HEK293T (cell line): Measurements from ENCODE around the gene ANKRD44.

Experiments used
- CTCF ChIA-PET: fragments of 350-600 bp; formaldehyde crosslinking; extraction: SDS; loops from one replicate; lab custom pipeline; 2021; ENCODE audit warnings: antibody characterized with exemption, inconsistent platforms; lab: Yijun Ruan, JAX
- POLR2A ChIA-PET: fragments of 350-600 bp; formaldehyde crosslinking; extraction: SDS; loops from one replicate; lab custom pipeline; 2020; ENCODE audit warnings: antibody characterized with exemption, inconsistent platforms; lab: Yijun Ruan, JAX
- DNase-seq: peaks from one replicate; pipeline ENCODE4 v3.0.0; 2012; ENCODE audit warnings: mixed read lengths; ENCODE audit errors: extremely low spot score
- ARNT ChIP-seq: fragments of 450-650 bp; IDR thresholded peaks from 2 replicates; pipeline ENCODE4 v1.6.1; 2017; ENCODE audit warnings: mild to moderate bottlenecking
- BHLHE40 ChIP-seq: fragments of 450-650 bp; IDR thresholded peaks from 2 replicates; pipeline ENCODE4 v1.6.1; 2016; ENCODE audit warnings: mild to moderate bottlenecking, moderate library complexity, borderline replicate concordance
- CTBP1 ChIP-seq: fragments of 450-650 bp; IDR thresholded peaks from 2 replicates; pipeline ENCODE4 v1.6.1; 2016; ENCODE audit warnings: borderline replicate concordance
- ELF4 ChIP-seq: fragments of 450-650 bp; IDR thresholded peaks from 2 replicates; pipeline ENCODE4 v1.6.1; 2017; ENCODE audit warnings: antibody characterized with exemption
- FOXA1 ChIP-seq: fragments of 450-650 bp; IDR thresholded peaks from 2 replicates; pipeline ENCODE4 v1.6.1; 2016; ENCODE audit warnings: mild to moderate bottlenecking
- FOXK2 ChIP-seq: fragments of 450-650 bp; IDR thresholded peaks from 2 replicates; pipeline ENCODE4 v1.6.1; 2016; ENCODE audit warnings: mild to moderate bottlenecking
- FOXM1 ChIP-seq: fragments of 450-650 bp; IDR thresholded peaks from 2 replicates; pipeline ENCODE4 v1.6.1; 2017; ENCODE audit warnings: mild to moderate bottlenecking, borderline replicate concordance
- HDGF ChIP-seq: fragments of 450-650 bp; IDR thresholded peaks from 2 replicates; pipeline ENCODE4 v1.6.1; 2017; ENCODE audit warnings: antibody characterized with exemption, borderline replicate concordance
- L3MBTL2 ChIP-seq: fragments of 450-650 bp; conservative IDR thresholded peaks from 2 replicates; pipeline ENCODE4 v1.6.1; 2016; ENCODE audit warnings: mild to moderate bottlenecking
- LEF1 ChIP-seq: fragments of 450-650 bp; IDR thresholded peaks from 2 replicates; pipeline ENCODE4 v1.6.1; 2017; ENCODE audit warnings: mild to moderate bottlenecking, borderline replicate concordance
- NFRKB ChIP-seq: fragments of 450-650 bp; IDR thresholded peaks from 2 replicates; pipeline ENCODE4 v1.6.1; 2016; ENCODE audit warnings: mild to moderate bottlenecking, moderate library complexity
- SP1 ChIP-seq: fragments of 450-650 bp; IDR thresholded peaks from 2 replicates; pipeline ENCODE4 v1.6.1; 2017
- SUZ12 ChIP-seq: fragments of 450-650 bp; IDR thresholded peaks from 2 replicates; pipeline ENCODE4 v1.6.1; 2016; ENCODE audit warnings: mild to moderate bottlenecking
- TARDBP ChIP-seq: fragments of 450-650 bp; IDR thresholded peaks from 2 replicates; pipeline ENCODE4 v1.6.1; 2016
- ZNF384 ChIP-seq: fragments of 450-650 bp; IDR thresholded peaks from 2 replicates; pipeline ENCODE4 v1.6.1; 2016
- TF ChIP-seq, protein P1 (sequence below): fragments of 450-650 bp; IDR thresholded peaks from 2 replicates; pipeline ENCODE4 v1.6.1; 2016

Gene ANKRD44

DNA sequence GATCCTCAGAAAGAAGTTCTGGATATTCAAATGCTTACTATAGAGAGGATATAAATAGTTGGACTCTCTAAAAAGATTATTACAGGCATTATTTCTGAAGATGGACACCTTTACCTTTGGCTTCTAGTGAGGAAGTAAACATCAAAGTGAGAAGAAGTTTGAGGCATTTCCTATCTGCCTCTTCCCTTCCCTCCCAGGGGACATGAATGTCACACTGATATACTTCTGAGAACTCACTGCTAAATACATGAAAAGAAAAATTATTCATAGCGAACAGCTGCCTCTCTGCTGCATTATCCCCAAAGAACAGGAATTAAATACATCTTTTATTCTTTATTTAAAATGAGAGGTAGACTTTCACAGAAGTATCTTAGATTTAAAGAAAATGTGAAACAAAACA lies 320.5 kb downstream of the ANKRD44 start:
- ChIA-PET CTCF (no interaction called here), POLR2A (no interaction called here)
- TF ChIP-seq ARNT (no peak), SP1 (no peak), FOXK2 (no peak), BHLHE40 (no peak), HDGF (no peak), ELF4 (no peak), SUZ12 (no peak), TARDBP (no peak)
- DNase-seq, result no peak

DNA sequence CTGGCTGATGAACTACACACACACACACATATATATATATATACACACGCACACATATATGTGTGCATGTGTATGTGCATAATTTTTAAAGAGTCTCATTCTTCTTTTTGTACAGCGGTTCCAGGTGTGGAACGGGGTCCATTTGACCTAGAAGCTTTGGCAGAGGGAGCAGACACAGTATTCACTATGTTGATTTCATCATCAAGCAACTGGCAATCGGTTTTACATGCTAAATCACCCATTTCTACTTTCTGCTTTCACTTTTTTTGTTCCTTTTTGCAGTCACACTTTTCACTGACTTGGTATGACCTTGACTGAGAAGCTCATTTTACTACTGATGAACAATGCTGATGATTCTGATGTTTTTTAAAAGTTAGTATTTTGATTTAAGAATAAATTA lies 321.1 kb downstream of the ANKRD44 start:
- no peak for DNase-seq
- POLR2A ChIA-PET, result no interaction called here
- TF ChIP-seq FOXM1, result no peak
- TF ChIP-seq NFRKB, result no peak
- no peak for TF ChIP-seq CTBP1
- TF ChIP-seq SP1, result no peak
- no peak for TF ChIP-seq TARDBP
- no peak for TF ChIP-seq HDGF
- no peak for TF ChIP-seq ARNT
- TF ChIP-seq ELF4, result no peak
- no peak for TF ChIP-seq L3MBTL2
- TF ChIP-seq SUZ12, result no peak
- TF ChIP-seq, protein P1, sequence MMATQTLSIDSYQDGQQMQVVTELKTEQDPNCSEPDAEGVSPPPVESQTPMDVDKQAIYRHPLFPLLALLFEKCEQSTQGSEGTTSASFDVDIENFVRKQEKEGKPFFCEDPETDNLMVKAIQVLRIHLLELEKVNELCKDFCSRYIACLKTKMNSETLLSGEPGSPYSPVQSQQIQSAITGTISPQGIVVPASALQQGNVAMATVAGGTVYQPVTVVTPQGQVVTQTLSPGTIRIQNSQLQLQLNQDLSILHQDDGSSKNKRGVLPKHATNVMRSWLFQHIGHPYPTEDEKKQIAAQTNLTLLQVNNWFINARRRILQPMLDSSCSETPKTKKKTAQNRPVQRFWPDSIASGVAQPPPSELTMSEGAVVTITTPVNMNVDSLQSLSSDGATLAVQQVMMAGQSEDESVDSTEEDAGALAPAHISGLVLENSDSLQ, result no peak
- TF ChIP-seq ZNF384, result no peak
- no peak for TF ChIP-seq LEF1
- no peak for TF ChIP-seq FOXK2
- TF ChIP-seq BHLHE40, result no peak
- CTCF ChIA-PET, result interaction anchor here (0.6 kb wide), 1 partner anchor 254 kb away, joined by 5 read pairs; no protein-coding TSS in a partner anchor

DNA sequence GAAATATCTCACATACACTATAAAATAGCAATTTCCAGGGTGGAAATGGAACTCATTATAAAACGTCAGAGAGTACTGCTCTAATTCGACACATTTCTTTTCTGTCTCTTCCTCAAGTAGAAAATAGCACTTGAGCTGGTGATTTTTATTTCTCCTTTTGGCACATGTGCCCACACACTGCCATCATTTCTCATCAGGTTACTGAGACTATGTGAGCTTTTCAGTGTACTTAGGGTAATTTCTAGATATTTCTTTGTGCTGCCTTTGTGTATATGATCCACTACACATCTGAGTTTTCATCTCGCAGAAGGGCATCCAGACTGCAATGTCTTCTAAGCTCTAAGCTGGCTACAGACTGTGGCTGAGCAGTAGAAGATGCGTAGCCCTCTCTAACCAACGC lies 321.9 kb downstream of the ANKRD44 start:
- TF ChIP-seq TARDBP, result no peak
- TF ChIP-seq BHLHE40, result no peak
- CTCF ChIA-PET, result no interaction called here
- POLR2A ChIA-PET, result interaction anchor here (0.8 kb wide), 1 partner anchor 9 kb away, joined by 3 read pairs; no protein-coding TSS in a partner anchor
- no peak for DNase-seq

DNA sequence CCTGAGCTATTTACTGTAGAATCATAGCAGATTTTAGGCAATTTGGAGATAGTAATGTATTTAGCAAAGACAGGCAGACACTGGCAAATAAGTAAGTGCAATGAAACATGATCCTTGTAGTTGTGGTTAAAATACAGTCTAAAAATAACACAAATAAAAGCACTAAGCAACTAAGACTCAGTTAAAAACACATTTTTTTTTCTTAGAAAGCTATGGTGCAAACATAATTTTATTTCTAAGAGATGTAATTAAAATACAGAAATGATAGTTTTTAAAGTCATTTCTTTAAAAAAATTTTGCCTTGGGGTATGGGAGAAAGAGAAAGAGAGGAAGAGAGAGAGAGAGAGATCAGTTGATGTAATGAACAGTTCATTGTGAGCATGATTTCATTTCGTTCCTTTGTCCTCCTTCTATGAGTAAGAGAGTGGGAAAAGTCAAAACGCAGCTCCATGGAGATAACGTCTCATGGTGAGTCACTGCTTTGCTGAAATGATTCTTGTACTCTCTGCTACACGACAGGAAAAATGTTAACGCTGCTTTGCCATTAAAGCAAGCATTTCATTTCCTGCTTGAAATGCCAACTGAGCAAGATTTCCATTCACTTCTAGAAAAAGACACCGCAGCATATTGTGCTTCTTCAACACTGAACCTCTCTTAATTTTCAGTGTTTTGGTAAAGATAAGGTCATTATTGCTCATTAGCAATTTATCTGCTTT lies 322.8 kb downstream of the ANKRD44 start:
- DNase-seq, result peak; percentile 27
- TF ChIP-seq TARDBP (no peak), FOXM1 (no peak), CTBP1 (no peak), HDGF (no peak), BHLHE40 (no peak)
- TF ChIP-seq, protein P1, result no peak
- ChIA-PET POLR2A (interaction anchor here (1.0 kb wide), 1 partner anchor 22 kb away, joined by 5 read pairs; no protein-coding TSS in a partner anchor), CTCF (no interaction called here)

DNA sequence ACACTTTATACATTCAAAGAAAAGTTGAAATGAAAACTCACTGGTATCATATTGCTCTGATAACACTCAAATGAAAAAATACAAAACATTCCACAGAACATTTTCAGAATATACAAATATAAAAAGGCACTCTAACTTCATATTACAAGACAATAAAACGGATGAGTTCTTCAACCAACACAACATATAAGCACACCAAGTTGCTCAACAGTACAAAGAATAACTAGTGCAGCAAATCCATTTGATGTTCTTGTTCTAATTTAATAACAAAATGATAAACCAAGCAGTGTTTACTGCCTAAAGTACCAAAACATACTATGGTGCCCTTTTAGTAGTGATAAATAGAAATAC lies 323.3 kb downstream of the ANKRD44 start:
- ChIA-PET POLR2A (interaction anchor here (1.0 kb wide), 1 partner anchor 22 kb away, joined by 5 read pairs; no protein-coding TSS in a partner anchor), CTCF (no interaction called here)
- DNase-seq, result no peak
- TF ChIP-seq ELF4 (no peak), CTBP1 (no peak), ARNT (no peak), FOXM1 (no peak), ZNF384 (no peak), SUZ12 (no peak), FOXA1 (no peak)

DNA sequence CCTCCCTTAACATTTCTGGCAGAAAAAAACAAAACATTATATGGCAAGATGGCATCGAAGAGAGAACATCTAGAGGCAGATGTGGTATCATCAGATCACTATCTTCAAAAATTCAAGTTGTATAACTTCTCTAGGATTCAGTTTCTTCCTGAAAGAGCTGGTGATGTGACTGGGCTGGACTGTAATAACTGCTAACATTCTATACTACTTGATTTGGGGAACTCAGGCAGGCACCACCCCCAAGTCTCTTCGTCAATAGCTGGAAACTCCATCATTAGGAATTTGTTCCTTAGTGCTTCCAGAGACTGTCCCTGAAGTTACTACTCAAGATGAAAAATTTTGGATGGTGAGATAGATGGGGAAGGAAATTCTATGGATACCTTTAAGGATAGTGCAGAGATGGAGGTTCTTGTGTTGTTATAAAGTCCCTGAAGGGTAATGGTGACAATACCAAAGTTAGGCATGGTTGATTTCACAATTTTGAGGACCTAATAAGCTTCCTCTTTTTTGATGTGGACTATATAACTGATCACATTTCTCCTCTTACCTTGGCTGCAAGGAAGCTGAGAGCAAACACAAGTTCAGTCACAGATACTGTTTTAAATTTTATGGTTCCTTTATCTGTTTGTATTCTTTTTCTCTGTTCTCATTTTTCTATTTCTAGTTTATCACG lies 324.9 kb downstream of the ANKRD44 start:
- TF ChIP-seq LEF1, result no peak
- no peak for TF ChIP-seq ARNT
- no peak for TF ChIP-seq BHLHE40
- no peak for TF ChIP-seq TARDBP
- no peak for TF ChIP-seq FOXA1
- TF ChIP-seq, protein P1, result no peak
- POLR2A ChIA-PET, result no interaction called here
- no peak for DNase-seq
- CTCF ChIA-PET, result no interaction called here

DNA sequence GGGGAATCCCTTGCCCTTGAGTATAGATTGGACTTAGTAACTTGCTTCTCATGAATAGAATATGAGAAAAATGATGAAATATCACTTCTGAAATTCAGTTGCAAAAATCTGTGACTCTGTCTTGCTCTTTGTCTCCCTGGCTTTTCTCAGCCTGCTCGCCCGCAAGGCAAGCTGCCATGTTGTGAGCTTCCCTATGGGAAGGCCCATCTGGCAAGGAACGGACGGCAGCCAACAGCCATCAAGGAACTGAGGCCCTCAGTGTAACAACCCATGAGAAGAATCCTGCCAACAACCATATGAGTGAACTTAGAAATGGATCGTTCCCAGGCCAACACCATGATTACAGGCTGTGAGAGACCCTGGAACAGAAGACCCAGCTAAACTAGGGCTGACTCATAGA lies 325.7 kb downstream of the ANKRD44 start:
- POLR2A ChIA-PET, result no interaction called here
- no peak for DNase-seq
- CTCF ChIA-PET, result no interaction called here
- TF ChIP-seq SP1, result no peak
- no peak for TF ChIP-seq FOXM1
- no peak for TF ChIP-seq ARNT
- TF ChIP-seq NFRKB, result no peak
- TF ChIP-seq HDGF, result no peak
- TF ChIP-seq CTBP1, result no peak
- no peak for TF ChIP-seq SUZ12
- no peak for TF ChIP-seq ZNF384
- TF ChIP-seq BHLHE40, result no peak
- no peak for TF ChIP-seq TARDBP
- TF ChIP-seq L3MBTL2, result no peak
- no peak for TF ChIP-seq FOXA1
- TF ChIP-seq, protein P1, result no peak
- no peak for TF ChIP-seq ELF4
- TF ChIP-seq FOXK2, result no peak
- no peak for TF ChIP-seq LEF1
